GM20431 (cell line): ENCODE results near the gene HBA1.
"Not testable (repeated sequence)": the region's sequence is repeated elsewhere in the genome, so short reads cannot be mapped to it uniquely, and the experiment has no call there.

Source experiments
- in situ Hi-C: fragments of 300-500 bp; cut with MseI, MboI; formaldehyde crosslinking; loops from one replicate; pipeline ENCODE4 v1.15.0; 2020; ENCODE audit warnings: low sequenced_read_pairs; ENCODE audit not compliant: unreplicated experiment

The HBA1 gene

GRCh38 chr16:192686-193085 is 16.2 kb downstream of the HBA1 start:
- in situ Hi-C loops: no loop called here

GRCh38 chr16:193441-193840 is 17.0 kb downstream of the HBA1 start:
- in situ Hi-C loops: no loop called here

- in situ Hi-C loops: no loop called here
Observed at GRCh38 chr16:194516-194915, 18.0 kb downstream of the HBA1 start.

- in situ Hi-C loops: no loop called here
Observed at GRCh38 chr16:200388-200787, 23.9 kb downstream of the HBA1 start.

- in situ Hi-C loops: no loop called here
Observed at GRCh38 chr16:203246-203645, 26.8 kb downstream of the HBA1 start.

- in situ Hi-C loops: not testable (repeated sequence)
Observed at GRCh38 chr16:204046-204445, 27.6 kb downstream of the HBA1 start.

- in situ Hi-C loops: not testable (repeated sequence)
Observed at GRCh38 chr16:209359-209758, 32.9 kb downstream of the HBA1 start.

- in situ Hi-C loops: not testable (repeated sequence)
Observed at GRCh38 chr16:211631-212180, 35.2 kb downstream of the HBA1 start.

GRCh38 chr16:212999-213398 is 36.5 kb downstream of the HBA1 start:
- in situ Hi-C loops: no loop called here

GRCh38 chr16:220021-220420 is 43.5 kb downstream of the HBA1 start:
- in situ Hi-C loops: no loop called here
